ENCODE data around the gene PCGF3.

- TF ChIP-seq YY1 (IDR thresholded peaks at IDR 0.05; ENCODE audit: insufficient read depth, insufficient read length) (no peak), SUZ12 (IDR thresholded peaks at IDR 0.05; ENCODE audit: extremely low read depth, insufficient read depth, insufficient read length) (no peak)
Observed at GRCh38 chr4:773214-773613, 67.6 kb downstream of the PCGF3 start.
